Loucy (cell line): Measurements from ENCODE around the gene BTBD7.

Source experiments
- CTCF ChIP-seq: fragments of 200-600 bp; sonication (generic); conservative IDR thresholded peaks from 2 replicates; pipeline ENCODE4 v1.5.1; 2014; ENCODE audit warnings: mild to moderate bottlenecking, antibody characterized with exemption, low read length
- EZH2phosphoT487 ChIP-seq: fragments of 200-600 bp; IDR thresholded peaks from 2 replicates; pipeline ENCODE4 v1.6.1; 2018; ENCODE audit warnings: antibody characterized with exemption, mild to moderate bottlenecking, moderate library complexity, borderline replicate concordance

- TF ChIP-seq CTCF (no peak), EZH2phosphoT487 (no peak)
Observed at GRCh38 chr14:93230539-93230938, 102.3 kb downstream of the BTBD7 start.
